ENCODE measurements around the gene SCAPER.
"Not testable (repeated sequence)": the region's sequence is repeated elsewhere in the genome, so short reads cannot be mapped to it uniquely, and the experiment has no call there.

The SCAPER gene

GRCh38 chr15:76495487-76495886 lies 409.7 kb downstream of the SCAPER start:
- no peak for DNase-seq (ENCODE audit: low spot score)

GRCh38 chr15:76492538-76492937 lies 412.6 kb downstream of the SCAPER start:
- DNase-seq (ENCODE audit: low spot score) = no peak

- no peak for DNase-seq (ENCODE audit: low spot score)
These were observed 421.4 kb downstream of the SCAPER start for GRCh38 chr15:76483752-76484151.

GRCh38 chr15:76483018-76483417 lies 422.1 kb downstream of the SCAPER start:
- no peak for DNase-seq (ENCODE audit: low spot score)

DNA sequence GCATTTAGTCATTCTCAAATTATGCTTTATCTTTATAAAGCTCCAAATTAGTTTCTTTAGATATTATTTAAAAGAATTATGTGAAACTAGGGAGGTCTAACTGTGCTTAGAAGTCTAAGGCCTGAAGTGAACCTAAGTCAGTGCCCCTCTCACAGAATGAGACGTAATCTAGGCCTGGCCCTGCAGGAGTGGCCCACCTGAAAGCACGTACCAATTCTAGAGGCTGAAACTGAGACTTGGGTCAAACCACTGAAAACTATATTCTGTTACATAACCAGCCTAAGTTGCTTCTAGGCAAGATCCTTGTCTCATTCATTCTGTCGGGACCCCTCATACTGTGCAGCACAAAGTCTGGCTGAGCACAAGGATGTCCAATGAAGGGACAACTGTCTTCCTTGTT lies 424.9 kb downstream of the SCAPER start:
- DNase-seq (ENCODE audit: low spot score) = no peak

- no peak for DNase-seq (ENCODE audit: low spot score)
These were observed 434.4 kb downstream of the SCAPER start for GRCh38 chr15:76470691-76471090.

- DNase-seq (ENCODE audit: low spot score) = no peak
These were observed 436.4 kb downstream of the SCAPER start for GRCh38 chr15:76468722-76469121.

DNA sequence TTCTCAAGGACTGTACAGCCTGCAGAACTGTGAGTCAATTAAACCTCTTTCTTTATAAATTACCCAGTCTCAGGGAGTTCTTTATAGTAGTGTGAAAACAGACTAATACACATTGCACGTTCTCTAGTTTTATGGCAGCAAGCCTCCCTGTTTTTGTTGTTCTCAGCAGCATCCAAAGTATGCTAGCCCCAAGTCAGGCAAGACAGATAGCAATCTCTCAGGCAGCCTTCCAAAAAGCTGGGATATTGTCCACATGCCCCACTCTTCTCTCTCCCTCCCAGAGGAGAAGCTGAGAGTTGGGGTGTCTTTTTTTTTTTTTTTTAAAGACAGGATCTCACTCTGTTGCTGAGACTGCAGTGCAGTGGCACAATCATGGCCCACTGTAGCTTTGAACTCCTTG lies 438.0 kb downstream of the SCAPER start:
- no peak for DNase-seq (ENCODE audit: low spot score)

GRCh38 chr15:76465728-76466127 lies 439.4 kb downstream of the SCAPER start:
- DNase-seq (ENCODE audit: low spot score) = no peak

DNA sequence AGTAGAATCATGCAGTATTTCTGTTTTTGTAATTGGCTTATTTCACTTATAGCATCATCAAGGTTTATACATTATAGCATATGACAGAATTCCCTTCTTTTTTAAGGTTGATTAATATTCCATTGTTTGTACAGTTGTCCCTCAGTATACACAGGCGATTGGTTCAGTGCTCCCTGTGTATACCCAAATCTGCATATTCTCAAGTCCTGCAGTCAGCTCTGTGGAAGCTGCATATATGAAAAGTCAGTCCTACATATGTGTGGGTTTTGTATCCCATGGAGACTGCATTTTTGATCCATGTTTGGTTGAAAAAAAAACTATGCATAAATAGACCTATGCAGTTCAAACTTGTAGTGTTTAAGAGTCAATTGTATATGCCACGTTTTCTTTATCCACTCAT lies 440.9 kb downstream of the SCAPER start:
- DNase-seq (ENCODE audit: low spot score) = no peak

DNA sequence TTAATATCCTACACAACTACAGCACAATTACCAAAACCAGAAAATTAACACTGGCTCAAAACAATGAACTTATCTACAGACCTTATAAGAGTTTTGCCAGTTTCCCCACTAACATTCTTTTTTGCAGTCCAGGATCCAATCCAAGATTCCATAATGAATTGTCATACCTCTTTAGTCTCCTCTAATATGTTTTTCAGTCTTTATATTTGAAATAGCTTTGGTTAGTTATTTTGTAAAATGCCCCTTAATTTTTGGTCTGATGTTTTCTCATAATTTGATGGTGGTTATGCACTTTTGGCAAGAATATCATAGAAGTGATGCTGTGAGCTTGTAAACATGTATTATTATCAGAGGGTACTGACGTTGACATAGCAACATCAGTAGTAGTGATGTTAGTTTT lies 444.3 kb downstream of the SCAPER start:
- DNase-seq (ENCODE audit: low spot score) = no peak

GRCh38 chr15:76460347-76460746 lies 444.8 kb downstream of the SCAPER start:
- no peak for DNase-seq (ENCODE audit: low spot score)

DNA sequence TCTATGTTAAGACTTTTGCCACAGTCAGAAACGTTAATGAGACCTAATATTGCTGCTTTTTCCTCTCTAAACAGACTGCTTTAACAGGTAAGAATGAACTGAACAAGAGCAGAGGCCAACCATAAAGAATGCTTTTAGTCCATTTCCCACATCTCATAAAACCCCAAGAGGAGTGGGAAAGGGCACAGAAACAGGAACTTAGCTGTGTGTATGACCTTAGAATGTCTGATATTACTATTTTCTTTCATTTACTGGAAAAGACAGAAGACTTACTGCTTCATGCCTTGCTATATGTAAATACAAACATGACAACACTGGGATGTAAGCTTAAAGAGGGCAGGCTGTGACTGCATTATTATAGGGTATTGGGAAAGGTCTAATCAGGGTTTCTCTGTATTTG lies 453.6 kb downstream of the SCAPER start:
- DNase-seq (ENCODE audit: low spot score) = no peak

DNA sequence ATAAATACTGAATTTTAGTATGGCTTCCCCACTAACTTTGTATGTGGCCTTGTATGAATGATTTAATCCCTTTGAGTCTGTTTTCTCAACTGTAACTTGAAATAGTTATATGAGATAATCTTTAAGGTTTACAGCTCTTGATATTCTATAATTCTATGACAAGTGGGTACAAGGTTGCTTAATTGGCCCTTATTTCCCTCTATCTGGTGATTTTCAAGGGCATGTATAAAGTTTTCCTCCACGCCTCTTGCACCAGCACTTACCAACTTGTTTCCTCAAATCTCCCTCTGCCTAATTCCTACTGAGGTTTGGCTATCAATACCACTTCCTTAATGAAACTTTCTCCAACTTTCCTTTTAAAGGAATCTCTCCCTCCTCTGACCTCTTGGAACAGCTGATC lies 455.7 kb downstream of the SCAPER start:
- DNase-seq (ENCODE audit: low spot score) = no peak

- DNase-seq (ENCODE audit: low spot score) = no peak
These were observed 456.4 kb downstream of the SCAPER start for GRCh38 chr15:76448755-76449154.

GRCh38 chr15:76447728-76448441 lies 457.3 kb downstream of the SCAPER start:
- DNase-seq (ENCODE audit: low spot score) = no peak

DNA sequence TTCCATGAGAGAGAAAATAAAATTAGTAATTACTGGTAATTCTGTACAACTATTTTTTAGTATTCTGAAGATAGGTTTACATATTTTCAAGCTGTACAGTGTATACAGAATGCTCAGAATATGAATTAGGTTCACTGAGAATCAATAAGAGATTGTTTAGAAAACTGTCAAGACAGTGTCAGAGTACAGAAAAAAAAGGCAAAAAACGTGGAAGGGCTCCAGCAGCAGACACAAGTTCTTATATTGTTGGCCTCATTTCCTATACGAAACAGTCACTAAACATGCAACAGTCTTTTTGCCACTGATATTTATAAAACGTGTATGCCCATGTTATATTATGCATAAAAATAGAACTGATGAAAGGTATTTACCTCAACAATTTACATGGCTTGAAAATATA lies 464.7 kb downstream of the SCAPER start:
- no peak for DNase-seq (ENCODE audit: low spot score)

DNA sequence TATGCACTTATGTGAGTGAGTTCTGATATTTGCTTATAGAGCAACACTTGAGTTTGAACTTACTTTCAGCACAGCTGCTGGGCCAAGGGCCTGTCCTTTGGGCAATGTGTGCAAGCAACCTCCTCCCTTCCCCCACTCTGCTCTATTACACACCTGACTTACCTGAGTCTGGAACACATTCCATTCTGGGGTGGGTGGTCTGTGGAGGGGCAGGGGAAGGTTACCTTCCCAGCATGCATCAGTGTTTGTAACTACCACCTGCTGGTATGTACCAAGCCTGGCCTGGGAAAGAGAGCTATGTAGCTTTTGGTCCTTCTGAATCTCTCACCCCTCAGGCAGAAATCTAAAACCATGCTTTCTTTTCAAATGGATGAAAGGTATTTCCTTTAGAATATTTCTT lies 465.6 kb downstream of the SCAPER start:
- DNase-seq (ENCODE audit: low spot score) = peak; percentile 5

GRCh38 chr15:76433798-76434400 lies 471.2 kb downstream of the SCAPER start:
- DNase-seq (ENCODE audit: low spot score) = peak; percentile 66

DNA sequence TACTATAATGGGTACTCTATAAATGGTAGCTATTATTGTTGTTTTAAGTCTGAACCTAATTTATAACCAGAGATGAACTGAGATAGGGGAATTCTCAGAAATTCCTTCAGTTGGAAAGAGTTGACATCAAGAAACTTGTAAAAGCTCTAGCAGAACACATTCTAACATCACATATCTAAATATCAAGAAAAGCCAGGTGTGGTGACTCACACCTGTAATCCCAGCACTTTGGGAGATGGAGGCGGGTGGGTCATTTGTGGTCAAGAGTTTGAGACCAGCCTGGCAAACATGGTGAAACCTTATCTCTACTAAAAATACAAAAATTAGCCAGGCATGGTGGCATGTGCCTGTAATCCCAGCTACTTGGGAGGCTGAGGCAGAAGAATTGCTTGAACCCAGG lies 472.1 kb downstream of the SCAPER start:
- peak; percentile 30 for DNase-seq (ENCODE audit: low spot score)

DNA sequence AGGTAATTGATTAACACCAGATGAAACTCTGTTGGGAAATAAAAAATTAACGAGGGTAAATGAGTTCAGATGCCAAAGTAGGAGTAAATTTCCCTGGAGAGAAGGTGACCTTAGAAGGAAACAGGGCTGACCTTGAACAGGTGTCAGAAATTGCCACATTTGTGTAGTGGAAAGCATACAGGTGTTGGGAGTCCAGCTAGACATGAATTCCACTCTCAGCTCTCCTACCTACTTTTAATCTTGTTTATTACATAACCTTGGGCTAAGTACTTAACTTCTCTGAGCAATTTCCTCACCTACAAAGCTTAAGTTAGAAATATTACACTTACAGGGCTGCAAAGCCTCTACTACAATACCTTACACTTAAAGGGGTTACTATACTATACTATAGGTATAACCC lies 472.5 kb downstream of the SCAPER start:
- no peak for DNase-seq (ENCODE audit: low spot score)

DNA sequence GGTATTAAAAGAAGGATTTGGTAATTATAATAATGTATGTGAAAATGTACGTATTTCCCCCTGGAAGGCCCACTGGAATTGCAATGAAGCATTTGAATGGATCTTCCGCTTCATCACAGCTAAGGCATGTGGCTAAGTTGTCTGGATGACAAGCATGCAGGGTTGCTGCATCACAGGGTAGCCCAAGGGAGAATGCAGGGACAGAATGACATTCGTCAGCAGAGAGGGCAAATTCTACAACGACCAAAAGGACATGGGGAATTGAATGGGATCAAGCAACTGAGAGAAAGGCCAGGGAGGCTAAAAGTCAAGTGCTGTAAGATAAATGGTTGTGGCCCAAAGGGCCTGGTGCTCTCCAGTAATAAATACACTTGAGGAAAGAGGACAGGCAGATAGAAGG lies 473.2 kb downstream of the SCAPER start:
- DNase-seq (ENCODE audit: low spot score) = peak; percentile 65

DNA sequence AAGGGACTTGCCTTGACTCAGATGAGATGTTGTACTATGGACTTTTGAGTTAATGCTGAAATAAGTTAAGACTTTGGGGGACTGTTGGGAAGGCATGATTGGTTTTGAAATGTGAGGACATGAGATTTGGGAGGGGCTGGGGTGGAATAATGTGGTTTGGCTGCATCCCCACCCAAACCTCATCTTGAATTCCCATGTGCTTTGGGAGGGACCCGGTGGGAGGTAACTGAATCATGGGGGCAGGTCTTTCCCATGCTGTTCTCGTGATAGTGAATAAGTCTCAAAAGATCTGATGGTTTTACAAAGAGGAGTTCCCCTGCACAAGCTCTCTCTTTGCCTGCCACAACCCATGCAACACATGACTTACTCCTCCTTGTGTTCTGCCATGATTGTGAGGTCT lies 474.4 kb downstream of the SCAPER start:
- DNase-seq (ENCODE audit: low spot score) = not testable (repeated sequence)

DNA sequence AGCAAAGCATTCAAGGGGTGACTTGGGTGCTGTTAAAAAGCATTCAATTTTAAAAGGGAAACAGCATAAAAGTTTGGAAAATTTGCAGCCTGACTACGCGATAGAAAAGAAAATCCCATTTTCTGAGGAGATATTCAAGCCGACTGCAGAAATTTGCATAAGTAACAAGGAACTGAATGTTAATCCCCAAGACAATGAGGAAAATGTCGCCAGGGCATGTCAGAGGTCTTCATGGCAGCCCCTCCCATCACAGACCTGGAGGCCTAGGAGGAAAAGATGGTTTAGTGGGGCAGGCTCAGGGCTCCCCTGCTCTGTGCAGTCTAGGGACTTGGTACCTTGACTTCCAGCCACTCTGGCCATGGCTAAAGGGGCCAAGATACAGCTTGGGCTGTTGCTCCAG lies 475.5 kb downstream of the SCAPER start:
- DNase-seq (ENCODE audit: low spot score) = no peak

Measured in kidney tubule cell (primary cell).